H1 (cell line): ENCODE results near the gene RETSAT. TPM values are rescaled to one million over a fixed set of nuclear protein-coding genes. Genes with fewer than 3 reads are reported as not detected.

ENCODE experiments used
- TEAD4 ChIP-seq: IDR thresholded peaks from 2 replicates; pipeline ENCODE4 v1.6.1; 2012; ENCODE audit warnings: low read depth, low read length, inconsistent platforms, mixed read lengths
- polyA plus RNA-seq, 7 experiments: library from polyadenylated mRNA; depleted of rRNA in 3 of 7; stranded (reverse) in 5 of 7; unstranded in 2 of 7; fragments of >200 nt in 5 of 7; fragments of 200-250 nt in 2 of 7; gene quantifications; 1 replicate in 5 of 7; 2 replicates in 1 of 7; 4 replicates in 1 of 7; pipeline versions ENCODE4 v1.2.1 to v1.2.3, GENCODE V29; 2011 to 2013; ENCODE audit warnings: missing spikeins in 2 of 7, mixed read lengths in 2 of 7
- total RNA-seq: library from RNA; stranded (reverse); fragmentation: NEBNext Ultra II Directional; extraction: Animal tissue kit (Norgen Biotek cat#: 25700); gene quantifications from 2 replicates; pipeline ENCODE4 v1.2.1, GENCODE V29; 2021
- TF ChIP-seq, protein P1 (sequence below): fragments of 300-600 bp; sonication (generic); IDR thresholded peaks from 2 replicates; pipeline ENCODE4 v1.7.1; 2012; ENCODE audit warnings: low read length, moderate library complexity, mild to moderate bottlenecking, inconsistent platforms; ENCODE audit not compliant: insufficient replicate concordance

RETSAT gene
- total and polyA plus RNA-seq, 2 of the 8 experiments (the other 6 are each of a cell fraction or from before 2014, with no cell fraction given), result 15.8 to 16.7 TPM

DNA sequence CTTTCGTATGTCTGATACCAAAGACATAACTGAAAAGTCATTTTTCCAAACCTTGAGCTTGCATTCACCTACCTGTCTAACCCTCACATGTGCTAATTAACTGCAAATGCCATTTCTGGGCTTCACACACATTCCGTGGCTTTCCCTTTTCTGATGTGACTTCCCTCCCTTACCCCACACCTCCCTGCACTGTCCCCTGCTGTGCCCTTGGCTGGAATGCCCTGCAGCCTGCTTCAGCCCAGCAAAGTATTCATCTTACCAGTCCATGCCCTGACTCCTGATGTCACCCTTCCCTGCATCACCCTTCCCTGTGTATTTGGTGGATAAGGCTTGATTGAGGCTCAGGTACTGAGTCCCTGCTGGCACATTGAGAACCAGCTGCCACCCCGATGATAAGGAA, 12.2 kb downstream of the RETSAT start (continued):
- TF ChIP-seq, protein P1, sequence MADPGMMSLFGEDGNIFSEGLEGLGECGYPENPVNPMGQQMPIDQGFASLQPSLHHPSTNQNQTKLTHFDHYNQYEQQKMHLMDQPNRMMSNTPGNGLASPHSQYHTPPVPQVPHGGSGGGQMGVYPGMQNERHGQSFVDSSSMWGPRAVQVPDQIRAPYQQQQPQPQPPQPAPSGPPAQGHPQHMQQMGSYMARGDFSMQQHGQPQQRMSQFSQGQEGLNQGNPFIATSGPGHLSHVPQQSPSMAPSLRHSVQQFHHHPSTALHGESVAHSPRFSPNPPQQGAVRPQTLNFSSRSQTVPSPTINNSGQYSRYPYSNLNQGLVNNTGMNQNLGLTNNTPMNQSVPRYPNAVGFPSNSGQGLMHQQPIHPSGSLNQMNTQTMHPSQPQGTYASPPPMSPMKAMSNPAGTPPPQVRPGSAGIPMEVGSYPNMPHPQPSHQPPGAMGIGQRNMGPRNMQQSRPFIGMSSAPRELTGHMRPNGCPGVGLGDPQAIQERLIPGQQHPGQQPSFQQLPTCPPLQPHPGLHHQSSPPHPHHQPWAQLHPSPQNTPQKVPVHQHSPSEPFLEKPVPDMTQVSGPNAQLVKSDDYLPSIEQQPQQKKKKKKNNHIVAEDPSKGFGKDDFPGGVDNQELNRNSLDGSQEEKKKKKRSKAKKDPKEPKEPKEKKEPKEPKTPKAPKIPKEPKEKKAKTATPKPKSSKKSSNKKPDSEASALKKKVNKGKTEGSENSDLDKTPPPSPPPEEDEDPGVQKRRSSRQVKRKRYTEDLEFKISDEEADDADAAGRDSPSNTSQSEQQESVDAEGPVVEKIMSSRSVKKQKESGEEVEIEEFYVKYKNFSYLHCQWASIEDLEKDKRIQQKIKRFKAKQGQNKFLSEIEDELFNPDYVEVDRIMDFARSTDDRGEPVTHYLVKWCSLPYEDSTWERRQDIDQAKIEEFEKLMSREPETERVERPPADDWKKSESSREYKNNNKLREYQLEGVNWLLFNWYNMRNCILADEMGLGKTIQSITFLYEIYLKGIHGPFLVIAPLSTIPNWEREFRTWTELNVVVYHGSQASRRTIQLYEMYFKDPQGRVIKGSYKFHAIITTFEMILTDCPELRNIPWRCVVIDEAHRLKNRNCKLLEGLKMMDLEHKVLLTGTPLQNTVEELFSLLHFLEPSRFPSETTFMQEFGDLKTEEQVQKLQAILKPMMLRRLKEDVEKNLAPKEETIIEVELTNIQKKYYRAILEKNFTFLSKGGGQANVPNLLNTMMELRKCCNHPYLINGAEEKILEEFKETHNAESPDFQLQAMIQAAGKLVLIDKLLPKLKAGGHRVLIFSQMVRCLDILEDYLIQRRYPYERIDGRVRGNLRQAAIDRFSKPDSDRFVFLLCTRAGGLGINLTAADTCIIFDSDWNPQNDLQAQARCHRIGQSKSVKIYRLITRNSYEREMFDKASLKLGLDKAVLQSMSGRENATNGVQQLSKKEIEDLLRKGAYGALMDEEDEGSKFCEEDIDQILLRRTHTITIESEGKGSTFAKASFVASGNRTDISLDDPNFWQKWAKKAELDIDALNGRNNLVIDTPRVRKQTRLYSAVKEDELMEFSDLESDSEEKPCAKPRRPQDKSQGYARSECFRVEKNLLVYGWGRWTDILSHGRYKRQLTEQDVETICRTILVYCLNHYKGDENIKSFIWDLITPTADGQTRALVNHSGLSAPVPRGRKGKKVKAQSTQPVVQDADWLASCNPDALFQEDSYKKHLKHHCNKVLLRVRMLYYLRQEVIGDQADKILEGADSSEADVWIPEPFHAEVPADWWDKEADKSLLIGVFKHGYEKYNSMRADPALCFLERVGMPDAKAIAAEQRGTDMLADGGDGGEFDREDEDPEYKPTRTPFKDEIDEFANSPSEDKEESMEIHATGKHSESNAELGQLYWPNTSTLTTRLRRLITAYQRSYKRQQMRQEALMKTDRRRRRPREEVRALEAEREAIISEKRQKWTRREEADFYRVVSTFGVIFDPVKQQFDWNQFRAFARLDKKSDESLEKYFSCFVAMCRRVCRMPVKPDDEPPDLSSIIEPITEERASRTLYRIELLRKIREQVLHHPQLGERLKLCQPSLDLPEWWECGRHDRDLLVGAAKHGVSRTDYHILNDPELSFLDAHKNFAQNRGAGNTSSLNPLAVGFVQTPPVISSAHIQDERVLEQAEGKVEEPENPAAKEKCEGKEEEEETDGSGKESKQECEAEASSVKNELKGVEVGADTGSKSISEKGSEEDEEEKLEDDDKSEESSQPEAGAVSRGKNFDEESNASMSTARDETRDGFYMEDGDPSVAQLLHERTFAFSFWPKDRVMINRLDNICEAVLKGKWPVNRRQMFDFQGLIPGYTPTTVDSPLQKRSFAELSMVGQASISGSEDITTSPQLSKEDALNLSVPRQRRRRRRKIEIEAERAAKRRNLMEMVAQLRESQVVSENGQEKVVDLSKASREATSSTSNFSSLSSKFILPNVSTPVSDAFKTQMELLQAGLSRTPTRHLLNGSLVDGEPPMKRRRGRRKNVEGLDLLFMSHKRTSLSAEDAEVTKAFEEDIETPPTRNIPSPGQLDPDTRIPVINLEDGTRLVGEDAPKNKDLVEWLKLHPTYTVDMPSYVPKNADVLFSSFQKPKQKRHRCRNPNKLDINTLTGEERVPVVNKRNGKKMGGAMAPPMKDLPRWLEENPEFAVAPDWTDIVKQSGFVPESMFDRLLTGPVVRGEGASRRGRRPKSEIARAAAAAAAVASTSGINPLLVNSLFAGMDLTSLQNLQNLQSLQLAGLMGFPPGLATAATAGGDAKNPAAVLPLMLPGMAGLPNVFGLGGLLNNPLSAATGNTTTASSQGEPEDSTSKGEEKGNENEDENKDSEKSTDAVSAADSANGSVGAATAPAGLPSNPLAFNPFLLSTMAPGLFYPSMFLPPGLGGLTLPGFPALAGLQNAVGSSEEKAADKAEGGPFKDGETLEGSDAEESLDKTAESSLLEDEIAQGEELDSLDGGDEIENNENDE, result no peak
- 0 out of 2 replicates have a peak, but pooled peaks have one; percentile 63 for TF ChIP-seq TEAD4
- TF ChIP-seq, all 59 proteins: peak for 1
